Measurements from ENCODE around the gene SAPCD2.

The SAPCD2 gene

GRCh38 chr9:137057545-137057944 lies 12.8 kb downstream of the SAPCD2 start:
- H3K36me3 ChIP-seq = no peaks in the 10 kb centered on the region
- TF ChIP-seq CTCF (IDR thresholded peaks at IDR 0.05; ENCODE audit: low read depth, low read length) = no peak
- no peak overlapping the region for H3K4me3 ChIP-seq (ENCODE audit: low read depth, low read length)
- no peaks in the 10 kb centered on the region for H3K9me3 ChIP-seq (ENCODE audit: severe bottlenecking)
- H3K27ac ChIP-seq = no peak overlapping the region
- no peaks in the 10 kb centered on the region for H3K27me3 ChIP-seq (ENCODE audit: insufficient read depth, low read depth, severe bottlenecking)
- DNase-seq = peak; percentile 38

- Histone ChIP-seq H3K27me3 (ENCODE audit: insufficient read depth, low read depth, severe bottlenecking) (no peaks in the 10 kb centered on the region), H3K36me3 (no peaks in the 10 kb centered on the region), H3K4me3 (ENCODE audit: low read depth, low read length) (no peak overlapping the region), H3K27ac (no peak overlapping the region), H3K9me3 (ENCODE audit: severe bottlenecking) (no peaks in the 10 kb centered on the region)
- DNase-seq = no peak
- TF ChIP-seq CTCF (IDR thresholded peaks at IDR 0.05; ENCODE audit: low read depth, low read length) = no peak
Observed at GRCh38 chr9:137056739-137057415, 13.5 kb downstream of the SAPCD2 start.

GRCh38 chr9:137055385-137056364 lies 14.7 kb downstream of the SAPCD2 start:
- no peak for DNase-seq
- Histone ChIP-seq H3K9me3 (ENCODE audit: severe bottlenecking) (no peaks in the 10 kb centered on the region), H3K4me3 (ENCODE audit: low read depth, low read length) (no peak overlapping the region), H3K36me3 (no peaks in the 10 kb centered on the region), H3K27me3 (ENCODE audit: insufficient read depth, low read depth, severe bottlenecking) (no peaks in the 10 kb centered on the region), H3K27ac (no peak overlapping the region)
- TF ChIP-seq CTCF (IDR thresholded peaks at IDR 0.05; ENCODE audit: low read depth, low read length) = no peak

GRCh38 chr9:137054932-137055384 lies 15.4 kb downstream of the SAPCD2 start:
- H3K9me3 ChIP-seq (ENCODE audit: severe bottlenecking) = no peaks in the 10 kb centered on the region
- no peaks in the 10 kb centered on the region for H3K27me3 ChIP-seq (ENCODE audit: insufficient read depth, low read depth, severe bottlenecking)
- no peak for DNase-seq
- TF ChIP-seq CTCF (IDR thresholded peaks at IDR 0.05; ENCODE audit: low read depth, low read length) = no peak
- H3K4me3 ChIP-seq (ENCODE audit: low read depth, low read length) = no peak overlapping the region
- H3K27ac ChIP-seq = no peak overlapping the region
- H3K36me3 ChIP-seq = no peaks in the 10 kb centered on the region

- no peak for TF ChIP-seq CTCF (IDR thresholded peaks at IDR 0.05; ENCODE audit: low read depth, low read length)
- H3K27ac ChIP-seq = no peak within 1 kb of the TSS
- peaks cover 5% of the 10 kb centered on the region for H3K27me3 ChIP-seq (ENCODE audit: insufficient read depth, low read depth, severe bottlenecking)
- H3K9me3 ChIP-seq (ENCODE audit: severe bottlenecking) = no peaks in the 10 kb centered on the region
- H3K36me3 ChIP-seq = no peaks in the 10 kb centered on the region
- H3K4me3 ChIP-seq (ENCODE audit: low read depth, low read length) = no peak within 1 kb of the TSS
- DNase-seq = no peak
Observed at GRCh38 chr9:137053944-137054931, 16.1 kb downstream of the SAPCD2 start, which contains the start of gene ENTPD2. TSS of gene ENTPD2 (minus strand) at chr9:137054061. CDS start at chr9:137053997, 64 bp downstream.
